NCI-H2107 (cell line): ENCODE data around the gene ACOT7.
"Not testable (repeated sequence)": the region's sequence is repeated elsewhere in the genome, so short reads cannot be mapped to it uniquely, and the experiment has no call there.

Experiments
- DNase-seq: peaks from one replicate; lab custom pipeline; 2025; lab: John Stamatoyannopoulos, UW

The ACOT7 gene

GRCh38 chr1:6396998-6397397, 3.4 kb upstream of the ACOT7 start:
- no peak for DNase-seq

GRCh38 chr1:6395781-6396244, 2.2 kb upstream of the ACOT7 start:
- DNase-seq = not testable (repeated sequence)

- DNase-seq = not testable (repeated sequence)
Measured at GRCh38 chr1:6395130-6395529, 1.6 kb upstream of the ACOT7 start.

DNA sequence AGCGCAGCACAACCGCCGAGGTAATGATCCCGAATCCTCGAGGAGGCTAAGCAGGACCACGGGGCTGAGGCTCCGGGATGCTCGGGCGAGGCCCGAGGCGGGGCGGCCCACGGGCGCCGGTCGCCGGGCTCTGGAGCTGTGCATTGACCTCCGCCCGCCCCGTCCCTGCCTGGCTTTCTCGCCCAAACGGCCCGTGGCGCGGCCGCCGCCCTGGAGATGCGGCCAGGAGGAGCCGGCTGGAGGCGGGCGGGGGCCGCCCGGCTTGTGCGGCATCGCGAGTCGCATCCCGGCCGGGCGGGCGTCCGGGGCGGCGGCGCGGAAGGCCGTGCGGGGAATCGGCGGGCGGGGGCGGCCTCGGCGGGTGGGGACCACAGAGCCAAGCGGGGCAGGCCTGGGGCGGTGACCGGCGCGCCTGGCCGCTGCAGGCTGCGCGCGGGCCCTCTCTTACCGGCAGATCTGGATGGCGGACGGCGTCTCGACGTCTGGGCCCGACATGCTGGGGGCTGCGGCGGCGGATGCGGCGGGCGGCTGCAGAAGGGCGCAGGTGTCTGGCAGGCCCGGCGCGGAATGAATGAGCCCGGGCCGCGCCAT, 663 bp downstream of the ACOT7 start:
- DNase-seq = no peak

DNA sequence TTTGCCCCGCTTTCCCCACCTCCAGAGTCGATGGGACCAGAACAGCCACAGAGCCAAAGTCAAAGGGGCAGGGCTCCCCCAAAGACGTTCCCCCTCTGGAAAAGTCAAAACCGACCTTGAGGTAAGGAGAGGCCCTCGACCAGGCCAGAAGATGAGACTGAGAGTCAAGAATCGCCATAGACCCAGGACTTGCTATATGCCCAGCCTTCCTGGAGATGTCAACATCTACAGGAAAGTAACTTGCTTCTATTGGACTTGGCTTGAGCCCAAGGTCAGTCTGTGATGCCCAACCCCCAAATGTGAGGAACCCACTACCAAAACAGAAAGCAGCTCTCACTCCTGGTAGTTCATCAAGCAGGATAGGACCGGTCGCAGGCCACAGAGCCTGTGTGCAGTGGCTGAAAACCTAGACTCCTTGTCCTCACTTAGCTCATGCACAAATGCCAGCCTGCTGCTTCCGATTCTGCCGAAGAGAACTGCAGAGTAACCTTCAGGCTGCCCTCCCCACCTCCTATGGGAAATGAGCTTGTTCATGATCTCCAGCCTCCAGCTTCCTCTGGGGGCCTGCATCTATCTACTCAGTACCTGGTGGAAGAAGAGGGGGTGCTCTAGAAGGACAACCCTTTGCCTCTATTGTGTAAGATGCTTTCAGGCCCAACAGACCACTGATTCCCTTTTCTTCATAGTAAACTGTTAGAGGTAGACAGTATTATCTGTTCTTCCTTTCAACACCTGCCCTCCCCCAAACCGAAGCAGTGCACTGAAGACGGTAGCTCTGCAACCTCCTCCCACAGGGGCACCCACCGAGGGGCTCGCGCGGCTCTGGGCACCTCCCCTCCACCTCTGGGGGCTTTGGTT, 1.4 kb downstream of the ACOT7 start:
- no peak for DNase-seq

- no peak for DNase-seq
Measured at GRCh38 chr1:6389971-6390370, 3.6 kb downstream of the ACOT7 start.

DNA sequence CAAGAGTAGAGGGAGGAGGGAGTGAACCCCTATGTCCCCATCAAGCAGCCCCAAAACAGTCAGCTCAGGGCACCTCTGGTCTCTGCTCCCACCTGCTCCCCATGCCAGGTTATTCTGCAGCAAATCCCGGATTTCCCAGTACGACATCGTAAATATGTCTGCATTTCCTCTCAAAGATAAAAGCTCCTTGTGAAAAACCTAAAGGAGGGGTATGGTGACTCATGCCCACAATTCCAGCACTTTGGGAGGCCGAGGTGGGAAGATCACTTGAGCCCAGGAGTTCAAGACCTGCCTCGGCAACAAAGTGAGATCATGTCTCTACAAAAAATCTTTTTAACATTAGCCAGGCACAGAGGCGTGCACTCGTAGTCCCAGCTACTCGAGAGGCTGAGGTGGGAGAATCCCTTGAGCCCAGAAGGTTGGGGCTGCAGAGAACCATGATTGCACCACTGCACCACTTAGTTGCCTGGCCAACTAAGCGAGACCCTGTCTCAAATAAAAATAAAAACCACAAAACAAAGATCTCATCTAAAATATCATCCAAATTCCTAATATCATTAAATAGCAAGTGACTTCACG, 7.1 kb downstream of the ACOT7 start:
- no peak for DNase-seq

GRCh38 chr1:6385488-6386191, 7.9 kb downstream of the ACOT7 start:
- DNase-seq = no peak

DNA sequence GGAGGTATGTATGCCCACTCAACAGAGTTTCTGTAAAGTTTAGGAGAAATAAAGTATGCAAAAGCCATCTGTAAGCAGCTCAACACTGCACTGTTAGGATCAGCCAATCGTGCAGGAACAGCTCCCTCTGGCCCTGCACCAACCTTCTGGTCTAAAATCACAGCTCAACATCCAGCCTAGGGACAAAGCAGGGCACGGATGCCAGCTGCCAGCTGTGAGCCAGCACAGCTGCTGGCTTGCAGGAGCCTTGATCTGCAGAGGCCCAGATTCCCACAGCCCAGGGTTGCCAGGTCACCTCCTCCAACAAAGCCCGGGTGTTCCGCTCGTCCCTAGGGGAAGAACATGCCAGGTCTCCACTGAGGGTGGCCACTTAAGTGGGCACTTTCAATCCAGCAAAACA, 8.6 kb downstream of the ACOT7 start:
- DNase-seq = no peak

GRCh38 chr1:6384135-6384534, 9.4 kb downstream of the ACOT7 start:
- no peak for DNase-seq

GRCh38 chr1:6380037-6380436, 13.5 kb downstream of the ACOT7 start:
- DNase-seq = no peak

- DNase-seq = no peak
Measured at GRCh38 chr1:6378096-6378746, 15.3 kb downstream of the ACOT7 start.

- DNase-seq = peak; percentile 38
Measured at GRCh38 chr1:6373961-6374720, 19.4 kb downstream of the ACOT7 start.

DNA sequence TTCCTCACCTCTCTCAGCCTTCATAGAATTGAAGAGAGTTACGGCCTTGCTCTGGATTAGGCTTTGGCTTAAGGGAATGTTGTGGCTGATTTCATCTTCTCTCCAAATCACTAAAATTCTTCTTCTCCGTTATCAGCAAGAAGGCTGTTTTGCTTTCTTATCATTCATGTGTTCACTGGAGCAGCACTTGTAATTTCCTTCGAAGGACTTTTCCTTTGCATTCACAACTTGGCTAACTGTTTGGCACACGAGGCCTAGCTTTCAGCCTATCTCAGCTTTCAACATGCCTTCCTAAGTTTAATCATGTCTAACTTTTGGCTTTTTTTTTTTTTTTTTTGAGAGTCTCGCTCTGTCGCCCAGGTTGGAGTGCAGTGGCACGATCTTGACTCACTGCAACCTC, 21.3 kb downstream of the ACOT7 start:
- not testable (repeated sequence) for DNase-seq

GRCh38 chr1:6370006-6370405, 23.6 kb downstream of the ACOT7 start:
- no peak for DNase-seq

- DNase-seq = no peak
Measured at GRCh38 chr1:6367381-6368012, 26.1 kb downstream of the ACOT7 start.

- DNase-seq = no peak
Measured at GRCh38 chr1:6365047-6365446, 28.5 kb downstream of the ACOT7 start.

GRCh38 chr1:6363085-6363884, 30.3 kb downstream of the ACOT7 start:
- not testable (repeated sequence) for DNase-seq

- no peak for DNase-seq
Measured at GRCh38 chr1:6361124-6361775, 32.3 kb downstream of the ACOT7 start.
